ENCODE results near the gene TTYH3.

Gene TTYH3

GRCh38 chr7:2637505-2638223 is 5.9 kb downstream of the TTYH3 start:
- Histone ChIP-seq H3K4me2 (ENCODE audit: insufficient read depth, low read length, poor library complexity, severe bottlenecking) (peak overlapping the region; percentile 4), H3K9me3 (replicated peaks in 1 of 2; ENCODE audit: control insufficient read depth in 2 of 2, insufficient read depth in 1 of 2, low read depth in 1 of 2, low read length in 2 of 2) (no peaks in the 10 kb centered on the region), H4K91ac (ENCODE audit: low read depth, low read length, poor library complexity) (no peak overlapping the region), H4K8ac (ENCODE audit: low read depth, low read length) (no peak overlapping the region), H3K4me1 (ENCODE audit: control insufficient read depth in 2 of 2, insufficient read depth in 1 of 2, low read depth in 1 of 2, low read length in 2 of 2) (peaks cover 27 to 35% of the 10 kb centered on the region in 2 donors), H2AFZ (ENCODE audit: low read length) (no peak overlapping the region), H2BK15ac (ENCODE audit: low read length) (no peak overlapping the region), H3K4me3 (ENCODE audit: low read length in 2 of 2) (no peak overlapping the region), H3K36me3 (replicated peaks in 1 of 2; ENCODE audit: control insufficient read depth in 2 of 2, insufficient read depth in 2 of 2, low read length in 2 of 2) (peaks cover 14 to 42% of the 10 kb centered on the region in 2 donors), H3K4ac (ENCODE audit: low read length) (peak overlapping the region; percentile 37), H2AK5ac (ENCODE audit: low read depth, low read length) (no peak overlapping the region), H3K23ac (ENCODE audit: low read depth, low read length, poor library complexity) (peak overlapping the region; percentile 80), H3K14ac (ENCODE audit: low read length) (peak overlapping the region; percentile 82), H3K27me3 (ENCODE audit: control insufficient read depth in 3 of 3, insufficient read depth in 3 of 3, low read depth in 1 of 3, low read length in 3 of 3) (no peaks in the 10 kb centered on the region), H2BK12ac (ENCODE audit: low read length) (no peak overlapping the region), H3K18ac (ENCODE audit: low read length) (peak overlapping the region; percentile 83), H2BK5ac (ENCODE audit: low read length) (peak overlapping the region; percentile 90), H2BK120ac (ENCODE audit: low read depth, low read length) (no peak overlapping the region), H3K27ac (replicated peaks; ENCODE audit: low read length) (peak overlapping the region; percentile 11), H3K9ac (ENCODE audit: low read depth, low read length, poor library complexity) (peak overlapping the region; percentile 44), H3K79me1 (ENCODE audit: low read depth, low read length) (peaks cover 46% of the 10 kb centered on the region)
- no CpG with 5 or more reads among the region's 23 CpGs for WGBS, 2 donors (ENCODE audit: extremely low coverage in 2 of 2, insufficient read length in 2 of 2, insufficient replicate concordance in 1 of 2)
- no peak for DNase-seq (ENCODE audit: low spot score)

GRCh38 chr7:2638224-2638991 is 6.6 kb downstream of the TTYH3 start:
- Histone ChIP-seq H2BK15ac (ENCODE audit: low read length) (no peak overlapping the region), H2BK12ac (ENCODE audit: low read length) (peak overlapping the region; percentile 94), H4K91ac (ENCODE audit: low read depth, low read length, poor library complexity) (no peak overlapping the region), H3K14ac (ENCODE audit: low read length) (no peak overlapping the region), H2BK5ac (ENCODE audit: low read length) (peak overlapping the region; percentile 99), H3K79me1 (ENCODE audit: low read depth, low read length) (peaks cover 46% of the 10 kb centered on the region), H2AFZ (ENCODE audit: low read length) (no peak overlapping the region), H3K4me1 (ENCODE audit: control insufficient read depth in 2 of 2, insufficient read depth in 1 of 2, low read depth in 1 of 2, low read length in 2 of 2) (peaks cover 27 to 37% of the 10 kb centered on the region in 2 donors), H3K23ac (ENCODE audit: low read depth, low read length, poor library complexity) (peak overlapping the region; percentile 80), H3K27me3 (ENCODE audit: control insufficient read depth in 3 of 3, insufficient read depth in 3 of 3, low read depth in 1 of 3, low read length in 3 of 3) (no peaks in the 10 kb centered on the region), H2AK5ac (ENCODE audit: low read depth, low read length) (peak overlapping the region; percentile 74), H3K36me3 (replicated peaks in 1 of 2; ENCODE audit: control insufficient read depth in 2 of 2, insufficient read depth in 2 of 2, low read length in 2 of 2) (peaks cover 15 to 42% of the 10 kb centered on the region in 2 donors), H3K27ac (replicated peaks; ENCODE audit: low read length) (no peak overlapping the region), H4K8ac (ENCODE audit: low read depth, low read length) (no peak overlapping the region), H3K18ac (ENCODE audit: low read length) (peak overlapping the region; percentile 48), H3K4ac (ENCODE audit: low read length) (peak overlapping the region; percentile 20), H2BK120ac (ENCODE audit: low read depth, low read length) (no peak overlapping the region), H3K4me3 (ENCODE audit: low read length in 2 of 2) (no peak overlapping the region), H3K9ac (ENCODE audit: low read depth, low read length, poor library complexity) (no peak overlapping the region), H3K4me2 (ENCODE audit: insufficient read depth, low read length, poor library complexity, severe bottlenecking) (peak overlapping the region; percentile 4), H3K9me3 (replicated peaks in 1 of 2; ENCODE audit: control insufficient read depth in 2 of 2, insufficient read depth in 1 of 2, low read depth in 1 of 2, low read length in 2 of 2) (no peaks in the 10 kb centered on the region)
- no CpG with 5 or more reads among the region's 34 CpGs for WGBS, 2 donors (ENCODE audit: extremely low coverage in 2 of 2, insufficient read length in 2 of 2, insufficient replicate concordance in 1 of 2)
- no peak for DNase-seq (ENCODE audit: low spot score)

DNA sequence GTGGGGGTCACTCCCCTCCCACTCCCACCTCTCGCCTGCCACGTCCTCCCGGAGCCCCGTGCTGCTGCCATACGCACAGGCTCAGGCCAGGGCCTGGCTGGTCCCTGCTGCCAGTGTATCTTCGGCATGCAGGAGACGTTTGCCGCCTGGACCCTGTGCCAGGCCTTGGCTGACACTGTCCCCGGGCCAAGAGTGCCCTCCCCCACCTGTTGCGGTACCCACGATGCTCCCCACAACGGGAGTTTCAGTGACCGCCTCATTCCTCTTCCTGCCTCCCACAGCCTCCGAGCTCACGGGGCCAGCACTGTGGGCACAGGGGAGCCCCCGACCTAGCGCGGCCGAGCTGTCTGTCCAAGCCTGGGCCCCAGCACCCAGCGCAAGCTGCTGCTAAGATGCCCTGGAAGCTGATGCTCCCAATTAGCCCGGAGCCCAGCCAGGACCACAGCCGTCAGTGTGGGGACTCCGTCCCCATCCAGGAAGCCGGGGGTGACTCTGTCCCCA is 7.4 kb downstream of the TTYH3 start:
- peaks cover 16 to 40% of the 10 kb centered on the region in 2 donors for H3K36me3 ChIP-seq (replicated peaks in 1 of 2; ENCODE audit: control insufficient read depth in 2 of 2, insufficient read depth in 2 of 2, low read length in 2 of 2)
- peak overlapping the region; percentile 85 for H3K18ac ChIP-seq (ENCODE audit: low read length)
- no peaks in the 10 kb centered on the region for H3K27me3 ChIP-seq (ENCODE audit: control insufficient read depth in 3 of 3, insufficient read depth in 3 of 3, low read depth in 1 of 3, low read length in 3 of 3)
- peak overlapping the region; percentile 37 for H3K4ac ChIP-seq (ENCODE audit: low read length)
- no peak for DNase-seq (ENCODE audit: low spot score)
- peaks cover 24 to 34% of the 10 kb centered on the region in 2 donors for H3K4me1 ChIP-seq (ENCODE audit: control insufficient read depth in 2 of 2, insufficient read depth in 1 of 2, low read depth in 1 of 2, low read length in 2 of 2)
- no peak overlapping the region for H2AFZ ChIP-seq (ENCODE audit: low read length)
- H3K14ac ChIP-seq (ENCODE audit: low read length) = peak overlapping the region; percentile 6
- H3K4me3 ChIP-seq (ENCODE audit: low read length in 2 of 2) = no peak overlapping the region
- no peaks in the 10 kb centered on the region for H3K9me3 ChIP-seq (replicated peaks in 1 of 2; ENCODE audit: control insufficient read depth in 2 of 2, insufficient read depth in 1 of 2, low read depth in 1 of 2, low read length in 2 of 2)
- peak overlapping the region; percentile 73 for H3K23ac ChIP-seq (ENCODE audit: low read depth, low read length, poor library complexity)
- H3K79me1 ChIP-seq (ENCODE audit: low read depth, low read length) = peaks cover 52% of the 10 kb centered on the region
- H3K27ac ChIP-seq (replicated peaks; ENCODE audit: low read length) = no peak overlapping the region
- H2BK120ac ChIP-seq (ENCODE audit: low read depth, low read length) = no peak overlapping the region
- H2BK15ac ChIP-seq (ENCODE audit: low read length) = no peak overlapping the region
- H4K91ac ChIP-seq (ENCODE audit: low read depth, low read length, poor library complexity) = no peak overlapping the region
- peak overlapping the region; percentile 99 for H2BK5ac ChIP-seq (ENCODE audit: low read length)
- H3K4me2 ChIP-seq (ENCODE audit: insufficient read depth, low read length, poor library complexity, severe bottlenecking) = no peak overlapping the region
- peak overlapping the region; percentile 41 for H2BK12ac ChIP-seq (ENCODE audit: low read length)
- peak overlapping the region; percentile 74 for H2AK5ac ChIP-seq (ENCODE audit: low read depth, low read length)
- no CpG with 5 or more reads among the region's 24 CpGs for WGBS, 2 donors (ENCODE audit: extremely low coverage in 2 of 2, insufficient read length in 2 of 2, insufficient replicate concordance in 1 of 2)
- H4K8ac ChIP-seq (ENCODE audit: low read depth, low read length) = no peak overlapping the region
- H3K9ac ChIP-seq (ENCODE audit: low read depth, low read length, poor library complexity) = no peak overlapping the region

Data from neuronal stem cell (in vitro differentiated cells).